22Rv1 (cell line): Measurements from ENCODE around the gene TLR1.

ENCODE experiments used
- H3K27ac ChIP-seq: fragments of 450-650 bp; 2 replicates; pipeline ENCODE4 v1.5.1; 2017
- ZFX ChIP-seq: fragments of 450-650 bp; IDR thresholded peaks from 2 replicates; pipeline ENCODE4 v1.6.1; 2017; ENCODE audit warnings: antibody characterized with exemption, borderline replicate concordance
- TF ChIP-seq, protein P1 (sequence below): fragments of 450-650 bp; IDR thresholded peaks from 2 replicates; pipeline ENCODE4 v1.5.1; 2017; ENCODE audit warnings: mild to moderate bottlenecking

TLR1 gene

DNA sequence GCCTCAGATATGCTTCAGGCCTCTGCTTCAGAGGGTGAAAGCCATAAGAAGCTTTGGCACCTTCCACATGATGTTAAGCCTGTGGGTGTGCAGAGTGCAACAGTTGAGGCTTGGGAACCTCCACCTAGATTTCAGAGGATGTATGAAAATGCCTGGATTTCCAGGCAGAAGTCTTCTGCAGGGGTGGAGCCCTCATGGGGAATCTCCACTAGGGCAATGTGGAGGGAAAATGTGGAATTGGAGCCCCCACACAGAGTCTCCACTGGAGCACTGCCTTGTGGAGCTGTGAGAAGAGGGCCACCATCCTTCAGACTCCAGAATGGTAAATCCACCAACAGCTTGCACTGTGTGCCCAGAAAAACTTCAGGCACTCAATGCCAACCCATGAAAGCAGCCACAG is 57.0 kb downstream of the TLR1 start:
- TF ChIP-seq, protein P1, sequence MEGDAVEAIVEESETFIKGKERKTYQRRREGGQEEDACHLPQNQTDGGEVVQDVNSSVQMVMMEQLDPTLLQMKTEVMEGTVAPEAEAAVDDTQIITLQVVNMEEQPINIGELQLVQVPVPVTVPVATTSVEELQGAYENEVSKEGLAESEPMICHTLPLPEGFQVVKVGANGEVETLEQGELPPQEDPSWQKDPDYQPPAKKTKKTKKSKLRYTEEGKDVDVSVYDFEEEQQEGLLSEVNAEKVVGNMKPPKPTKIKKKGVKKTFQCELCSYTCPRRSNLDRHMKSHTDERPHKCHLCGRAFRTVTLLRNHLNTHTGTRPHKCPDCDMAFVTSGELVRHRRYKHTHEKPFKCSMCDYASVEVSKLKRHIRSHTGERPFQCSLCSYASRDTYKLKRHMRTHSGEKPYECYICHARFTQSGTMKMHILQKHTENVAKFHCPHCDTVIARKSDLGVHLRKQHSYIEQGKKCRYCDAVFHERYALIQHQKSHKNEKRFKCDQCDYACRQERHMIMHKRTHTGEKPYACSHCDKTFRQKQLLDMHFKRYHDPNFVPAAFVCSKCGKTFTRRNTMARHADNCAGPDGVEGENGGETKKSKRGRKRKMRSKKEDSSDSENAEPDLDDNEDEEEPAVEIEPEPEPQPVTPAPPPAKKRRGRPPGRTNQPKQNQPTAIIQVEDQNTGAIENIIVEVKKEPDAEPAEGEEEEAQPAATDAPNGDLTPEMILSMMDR, result no peak
- TF ChIP-seq ZFX, result no peak
- no peak overlapping the region for H3K27ac ChIP-seq
